Measurements from ENCODE around the gene OARD1.

OARD1 gene

GRCh38 chr6:41083072-41083471 is 10.9 kb upstream of the OARD1 start:
- ChIA-PET POLR2A (no interaction called here), CTCF (no interaction called here)
- DNase-seq (ENCODE audit: extremely low spot score) = no peak
- TF ChIP-seq FOXM1 (IDR thresholded peaks at IDR 0.05; ENCODE audit: borderline replicate concordance) (no peak), L3MBTL2 (conservative IDR thresholded peaks at IDR 0.05) (no peak), PKNOX1 (IDR thresholded peaks at IDR 0.05) (no peak), FOXA1 (IDR thresholded peaks at IDR 0.05) (no peak), BHLHE40 (IDR thresholded peaks at IDR 0.05; ENCODE audit: borderline replicate concordance) (no peak), CTBP1 (IDR thresholded peaks at IDR 0.05; ENCODE audit: borderline replicate concordance) (no peak)

- ChIA-PET CTCF (no interaction called here), POLR2A (no interaction called here)
- no peak for TF ChIP-seq ELF4 (IDR thresholded peaks at IDR 0.05)
- no peak for TF ChIP-seq FOXK2 (IDR thresholded peaks at IDR 0.05)
- TF ChIP-seq HDGF (IDR thresholded peaks at IDR 0.05; ENCODE audit: borderline replicate concordance) = no peak
- no peak for TF ChIP-seq SP1 (IDR thresholded peaks at IDR 0.05)
- TF ChIP-seq FOXM1 (IDR thresholded peaks at IDR 0.05; ENCODE audit: borderline replicate concordance) = no peak
- DNase-seq (ENCODE audit: extremely low spot score) = no peak
Observed at GRCh38 chr6:41080621-41081020, 8.5 kb upstream of the OARD1 start.

GRCh38 chr6:41079080-41079479 is 6.9 kb upstream of the OARD1 start:
- ChIA-PET POLR2A (no interaction called here), CTCF (no interaction called here)
- no peak for DNase-seq (ENCODE audit: extremely low spot score)
- TF ChIP-seq L3MBTL2 (conservative IDR thresholded peaks at IDR 0.05) (no peak), FOXK2 (IDR thresholded peaks at IDR 0.05) (no peak), CTBP1 (IDR thresholded peaks at IDR 0.05; ENCODE audit: borderline replicate concordance) (no peak), FOXM1 (IDR thresholded peaks at IDR 0.05; ENCODE audit: borderline replicate concordance) (no peak), ELF4 (IDR thresholded peaks at IDR 0.05) (no peak)

- ChIA-PET POLR2A (no interaction called here), CTCF (no interaction called here)
- DNase-seq (ENCODE audit: extremely low spot score) = no peak
- TF ChIP-seq SUZ12 (IDR thresholded peaks at IDR 0.05) (no peak), SP1 (IDR thresholded peaks at IDR 0.05) (no peak), HDGF (IDR thresholded peaks at IDR 0.05; ENCODE audit: borderline replicate concordance) (no peak), LEF1 (IDR thresholded peaks at IDR 0.05; ENCODE audit: borderline replicate concordance) (no peak), CTBP1 (IDR thresholded peaks at IDR 0.05; ENCODE audit: borderline replicate concordance) (no peak), ELF4 (IDR thresholded peaks at IDR 0.05) (no peak), TARDBP (IDR thresholded peaks at IDR 0.05) (no peak), FOXK2 (IDR thresholded peaks at IDR 0.05) (no peak), PKNOX1 (IDR thresholded peaks at IDR 0.05) (no peak), L3MBTL2 (conservative IDR thresholded peaks at IDR 0.05) (no peak), ARNT (IDR thresholded peaks at IDR 0.05) (no peak), FOXM1 (IDR thresholded peaks at IDR 0.05; ENCODE audit: borderline replicate concordance) (no peak), FOXA1 (IDR thresholded peaks at IDR 0.05) (no peak), NFRKB (IDR thresholded peaks at IDR 0.05) (no peak), ZNF384 (IDR thresholded peaks at IDR 0.05) (no peak), BHLHE40 (IDR thresholded peaks at IDR 0.05; ENCODE audit: borderline replicate concordance) (no peak)
Observed at GRCh38 chr6:41078101-41078500, 5.9 kb upstream of the OARD1 start.

- POLR2A ChIA-PET = no interaction called here
- DNase-seq (ENCODE audit: extremely low spot score) = no peak
- CTCF ChIA-PET = no interaction called here
- no peak for TF ChIP-seq FOXM1 (IDR thresholded peaks at IDR 0.05; ENCODE audit: borderline replicate concordance)
- TF ChIP-seq ARNT (IDR thresholded peaks at IDR 0.05) = no peak
- no peak for TF ChIP-seq FOXK2 (IDR thresholded peaks at IDR 0.05)
- no peak for TF ChIP-seq L3MBTL2 (conservative IDR thresholded peaks at IDR 0.05)
Observed at GRCh38 chr6:41077536-41077935, 5.4 kb upstream of the OARD1 start.

GRCh38 chr6:41075651-41076626 is 3.8 kb upstream of the OARD1 start:
- TF ChIP-seq SUZ12 (IDR thresholded peaks at IDR 0.05) (no peak), CTBP1 (IDR thresholded peaks at IDR 0.05; ENCODE audit: borderline replicate concordance) (no peak), SP1 (IDR thresholded peaks at IDR 0.05) (no peak), TARDBP (IDR thresholded peaks at IDR 0.05) (no peak), LEF1 (IDR thresholded peaks at IDR 0.05; ENCODE audit: borderline replicate concordance) (no peak), L3MBTL2 (conservative IDR thresholded peaks at IDR 0.05) (no peak), PKNOX1 (IDR thresholded peaks at IDR 0.05) (no peak), ARNT (IDR thresholded peaks at IDR 0.05) (no peak), FOXA1 (IDR thresholded peaks at IDR 0.05) (no peak), ZNF384 (IDR thresholded peaks at IDR 0.05) (no peak), BHLHE40 (IDR thresholded peaks at IDR 0.05; ENCODE audit: borderline replicate concordance) (no peak), ELF4 (IDR thresholded peaks at IDR 0.05) (no peak)
- no peak for DNase-seq (ENCODE audit: extremely low spot score)
- POLR2A ChIA-PET = interaction anchor here (1.0 kb wide), 1 partner anchor 48 kb away, joined by 3 read pairs; no protein-coding TSS in a partner anchor
- CTCF ChIA-PET = interaction anchor here (0.7 to 0.8 kb wide), 2 partner anchors 43 to 203 kb away, joined by 3 to 4 read pairs; no protein-coding TSS in a partner anchor
